Measurements from ENCODE around the gene LAIR2.

Gene LAIR2

GRCh38 chr19:54502518-54503048 is at the start of gene LAIR2:
Gene LAIR2, plus strand, starts transcription at chr19:54502831. Its CDS starts 88 bp downstream, at chr19:54502919.
- DNase-seq, result no peak

GRCh38 chr19:54453921-54454780 is 48.5 kb upstream of the LAIR2 start:
- DNase-seq, result no peak

GRCh38 chr19:54454781-54455675 is 47.6 kb upstream of the LAIR2 start:
- DNase-seq, result no peak

- no peak for DNase-seq
Observed at GRCh38 chr19:54455786-54456422, 46.7 kb upstream of the LAIR2 start.

- DNase-seq, result no peak
Observed at GRCh38 chr19:54456423-54457373, 45.9 kb upstream of the LAIR2 start.

- DNase-seq, result no peak
Observed at GRCh38 chr19:54457773-54458647, 44.6 kb upstream of the LAIR2 start.

- DNase-seq, result no peak
Observed at GRCh38 chr19:54458648-54459281, 43.9 kb upstream of the LAIR2 start.

- peak; percentile 94 for DNase-seq
Observed at GRCh38 chr19:54459282-54460229, 43.1 kb upstream of the LAIR2 start.

GRCh38 chr19:54460230-54461005 is 42.2 kb upstream of the LAIR2 start:
- DNase-seq, result no peak

GRCh38 chr19:54461210-54461609 is 41.4 kb upstream of the LAIR2 start:
- DNase-seq, result no peak

- DNase-seq, result no peak
Observed at GRCh38 chr19:54461613-54462012, 41.0 kb upstream of the LAIR2 start.

GRCh38 chr19:54462047-54462654 is 40.5 kb upstream of the LAIR2 start:
- no peak for DNase-seq

GRCh38 chr19:54462655-54463530 is 39.7 kb upstream of the LAIR2 start:
- DNase-seq, result no peak

GRCh38 chr19:54463531-54464043 is 39.0 kb upstream of the LAIR2 start, which contains the start of gene LENG9:
Gene LENG9, minus strand, starts transcription at chr19:54463778. Its CDS starts 252 bp downstream, at chr19:54463526.
- no peak for DNase-seq

- peak; percentile 82 for DNase-seq
Observed at GRCh38 chr19:54464044-54464629, 38.5 kb upstream of the LAIR2 start.
